Hepatocyte (in vitro differentiated cells): ENCODE results near the gene LOX.

Experiments
- CTCF ChIP-seq: fragments of 200-600 bp; sonication (generic); IDR thresholded peaks from 2 replicates; pipeline ENCODE4 v1.5.1; 2016; ENCODE audit warnings: antibody characterized with exemption, mild to moderate bottlenecking; ENCODE audit not compliant: poor library complexity
- EZH2 ChIP-seq: fragments of 200-600 bp; sonication (generic); IDR thresholded peaks from 2 replicates; pipeline ENCODE4 v1.6.1; 2016; ENCODE audit warnings: antibody characterized with exemption, mild to moderate bottlenecking, borderline replicate concordance
- EZH2phosphoT487 ChIP-seq: fragments of 200-600 bp; sonication (generic); IDR thresholded peaks from one replicate; pipeline ENCODE4 v1.6.1; 2018; ENCODE audit warnings: antibody characterized with exemption, mild to moderate bottlenecking, low read depth, moderate library complexity; ENCODE audit not compliant: unreplicated experiment, severe bottlenecking

DNA sequence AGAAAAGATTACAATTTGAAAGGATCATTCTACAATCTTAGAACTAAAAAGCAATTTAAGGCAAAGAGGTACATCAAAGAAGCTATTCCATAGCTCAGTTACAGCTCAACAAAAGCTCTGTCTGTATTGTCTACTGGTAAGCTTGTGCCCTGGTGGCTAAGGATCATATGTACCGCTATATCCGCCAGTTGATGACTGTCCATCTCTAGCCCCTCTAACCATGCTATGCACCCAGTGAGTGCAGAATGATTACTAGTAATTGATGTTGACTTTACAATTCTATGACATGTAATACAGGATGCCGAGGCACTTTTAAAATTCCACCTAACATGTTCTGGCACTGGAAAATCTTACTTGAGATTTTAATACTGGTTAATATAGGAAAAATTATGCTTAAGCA, 13.1 kb downstream of the LOX start:
- no peak for TF ChIP-seq CTCF
- TF ChIP-seq EZH2phosphoT487 = no peak
- TF ChIP-seq EZH2 = no peak
